A204.1 (cell line): Measurements from ENCODE around the gene GALNT16.
"Not testable (repeated sequence)": the region's sequence is repeated elsewhere in the genome, so short reads cannot be mapped to it uniquely, and the experiment has no call there.

ENCODE experiments used
- FAIRE-seq: peaks from 2 replicates; lab custom pipeline; 2012; peaks lifted over from hg19 to GRCh38; lab: Jason Lieb, UNC

The GALNT16 gene

GRCh38 chr14:69259527-69260189 is at the start of gene GALNT16:
Gene GALNT16, plus strand, starts transcription at chr14:69260158. Its CDS starts 133 bp downstream, at chr14:69260291.
- FAIRE-seq: no peak

GRCh38 chr14:69214393-69214792 is 45.6 kb upstream of the GALNT16 start:
- no peak for FAIRE-seq

- not testable (repeated sequence) for FAIRE-seq
These were observed 42.3 kb upstream of the GALNT16 start for GRCh38 chr14:69217663-69218062.

- no peak for FAIRE-seq
These were observed 35.0 kb upstream of the GALNT16 start for GRCh38 chr14:69224946-69225345.

GRCh38 chr14:69226178-69226577 is 33.8 kb upstream of the GALNT16 start:
- no peak for FAIRE-seq

- FAIRE-seq: no peak
These were observed 33.2 kb upstream of the GALNT16 start for GRCh38 chr14:69226736-69227135.

GRCh38 chr14:69231486-69231885 is 28.5 kb upstream of the GALNT16 start:
- no peak for FAIRE-seq

GRCh38 chr14:69232388-69232787 is 27.6 kb upstream of the GALNT16 start:
- FAIRE-seq: no peak

- no peak for FAIRE-seq
These were observed 25.9 kb upstream of the GALNT16 start for GRCh38 chr14:69234106-69234505.

GRCh38 chr14:69235708-69236107 is 24.2 kb upstream of the GALNT16 start:
- FAIRE-seq: no peak

GRCh38 chr14:69237142-69237541 is 22.8 kb upstream of the GALNT16 start:
- FAIRE-seq: no peak

GRCh38 chr14:69237584-69237983 is 22.4 kb upstream of the GALNT16 start:
- no peak for FAIRE-seq

- no peak for FAIRE-seq
These were observed 21.1 kb upstream of the GALNT16 start for GRCh38 chr14:69238883-69239282.

- no peak for FAIRE-seq
These were observed 19.3 kb upstream of the GALNT16 start for GRCh38 chr14:69240527-69241173.

GRCh38 chr14:69241577-69241976 is 18.4 kb upstream of the GALNT16 start:
- no peak for FAIRE-seq

GRCh38 chr14:69242311-69243224 is 17.4 kb upstream of the GALNT16 start:
- peak; percentile 92 for FAIRE-seq

GRCh38 chr14:69244946-69245345 is 15.0 kb upstream of the GALNT16 start:
- no peak for FAIRE-seq

GRCh38 chr14:69246331-69246730 is 13.6 kb upstream of the GALNT16 start:
- FAIRE-seq: no peak

GRCh38 chr14:69247676-69248440 is 12.1 kb upstream of the GALNT16 start:
- FAIRE-seq: peak; percentile 72

GRCh38 chr14:69249603-69250002 is 10.4 kb upstream of the GALNT16 start:
- no peak for FAIRE-seq

- no peak for FAIRE-seq
These were observed 7.1 kb upstream of the GALNT16 start for GRCh38 chr14:69252851-69253250.

GRCh38 chr14:69259168-69259526 is 811 bp upstream of the GALNT16 start:
- FAIRE-seq: no peak
